ENCODE results near the gene C2orf92. TPM values are rescaled to one million over a fixed set of nuclear protein-coding genes. Genes with fewer than 3 reads are reported as not detected.

Gene C2orf92
- total RNA-seq, 1 donor from 2014 or later = 3.3 TPM

DNA sequence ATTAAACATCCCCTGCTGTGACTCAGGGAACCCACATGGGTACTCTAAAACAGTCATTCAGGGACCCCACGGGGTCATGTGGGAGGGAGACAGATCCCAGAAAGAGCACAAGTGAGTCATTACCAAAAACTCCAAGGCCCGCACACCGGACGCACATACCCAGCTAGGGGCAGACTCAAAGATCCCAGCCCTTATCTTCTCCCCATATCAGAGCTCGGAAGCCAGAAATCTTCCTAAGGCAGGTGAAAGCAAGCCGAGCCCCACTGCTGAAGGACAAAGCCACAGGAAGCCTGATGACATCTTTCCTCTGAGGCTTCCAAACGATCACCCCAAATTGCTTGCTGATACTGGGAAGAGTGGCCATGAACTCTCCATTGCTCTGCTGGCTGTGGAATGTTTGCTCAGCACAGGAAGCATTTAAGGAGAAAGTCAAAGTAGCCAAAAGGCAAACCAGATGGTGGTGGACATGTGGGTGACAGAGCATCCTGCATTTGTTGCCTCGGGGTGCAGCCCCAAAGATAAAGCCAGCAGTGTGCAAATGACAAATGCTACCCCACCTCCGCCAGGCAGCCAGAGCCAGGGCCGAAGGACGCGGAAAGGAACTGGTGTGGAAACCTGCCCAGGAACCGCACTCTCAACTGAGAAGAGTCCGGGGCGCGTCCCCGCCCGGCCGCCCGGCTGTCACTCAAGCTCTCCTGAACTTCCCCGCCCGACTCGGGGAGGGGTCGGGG, 6.5 kb upstream of the C2orf92 start:
- Histone ChIP-seq H3K36me3 (no peaks in the 10 kb centered on the region), H3F3A (ENCODE audit: low read depth) (peaks cover 30% of the 10 kb centered on the region), H3K9ac (peak overlapping the region; percentile 69), H2AFZ (replicated peaks) (peak overlapping the region; percentile 71), H3K79me2 (ENCODE audit: low read depth) (peaks cover 29% of the 10 kb centered on the region), H3K9me3 (ENCODE audit: low read depth) (no peaks in the 10 kb centered on the region), H4K20me1 (ENCODE audit: low read depth) (peaks cover 34% of the 10 kb centered on the region), H3K4me3 (peak overlapping the region; percentile 69), H3K27me3 (no peaks in the 10 kb centered on the region), H3K27ac (peak overlapping the region; percentile 82), H3K4me1 (peaks cover 17% of the 10 kb centered on the region), H3K4me2 (peak overlapping the region; percentile 95)
- Mint-ChIP-seq H3K27me3 (ENCODE audit: insufficient read depth, low read depth) (peaks cover 3% of the 10 kb centered on the region), H3K4me3 (peak overlapping the region; percentile 90), H3K27ac (peak overlapping the region; percentile 86), H3K4me1 (peaks cover 24% of the 10 kb centered on the region), H3K9me3 (no peaks in the 10 kb centered on the region), H3K36me3 (no peaks in the 10 kb centered on the region)
- no peak for TF ChIP-seq EZH2 (IDR thresholded peaks at IDR 0.05)
- TF ChIP-seq, protein P1, sequence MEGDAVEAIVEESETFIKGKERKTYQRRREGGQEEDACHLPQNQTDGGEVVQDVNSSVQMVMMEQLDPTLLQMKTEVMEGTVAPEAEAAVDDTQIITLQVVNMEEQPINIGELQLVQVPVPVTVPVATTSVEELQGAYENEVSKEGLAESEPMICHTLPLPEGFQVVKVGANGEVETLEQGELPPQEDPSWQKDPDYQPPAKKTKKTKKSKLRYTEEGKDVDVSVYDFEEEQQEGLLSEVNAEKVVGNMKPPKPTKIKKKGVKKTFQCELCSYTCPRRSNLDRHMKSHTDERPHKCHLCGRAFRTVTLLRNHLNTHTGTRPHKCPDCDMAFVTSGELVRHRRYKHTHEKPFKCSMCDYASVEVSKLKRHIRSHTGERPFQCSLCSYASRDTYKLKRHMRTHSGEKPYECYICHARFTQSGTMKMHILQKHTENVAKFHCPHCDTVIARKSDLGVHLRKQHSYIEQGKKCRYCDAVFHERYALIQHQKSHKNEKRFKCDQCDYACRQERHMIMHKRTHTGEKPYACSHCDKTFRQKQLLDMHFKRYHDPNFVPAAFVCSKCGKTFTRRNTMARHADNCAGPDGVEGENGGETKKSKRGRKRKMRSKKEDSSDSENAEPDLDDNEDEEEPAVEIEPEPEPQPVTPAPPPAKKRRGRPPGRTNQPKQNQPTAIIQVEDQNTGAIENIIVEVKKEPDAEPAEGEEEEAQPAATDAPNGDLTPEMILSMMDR (IDR thresholded peaks at IDR 0.05) = no peak
- no peak for TF ChIP-seq EZH2phosphoT487 (IDR thresholded peaks at IDR 0.05)
- DNase-seq (ENCODE audit: low spot score) = peak; percentile 89

DNA sequence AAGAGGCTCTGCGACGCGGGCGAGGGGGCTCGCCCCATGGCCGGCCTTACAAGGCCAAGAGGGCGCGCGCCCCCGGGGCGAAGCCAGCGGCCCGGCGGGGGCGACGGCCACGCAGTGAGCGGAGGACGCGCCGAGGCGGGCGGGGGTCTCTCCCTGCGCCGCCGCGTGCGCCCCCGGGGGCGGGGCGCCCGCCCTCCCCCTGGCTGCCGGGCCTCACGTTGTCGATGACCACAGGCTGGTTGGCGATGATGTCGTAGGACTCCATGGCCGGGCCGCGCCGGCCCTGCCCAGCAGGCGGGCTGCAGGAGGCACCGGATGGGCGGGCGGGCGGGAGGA, 5.9 kb upstream of the C2orf92 start:
- H3K9me3 ChIP-seq (ENCODE audit: low read depth) = no peaks in the 10 kb centered on the region
- H3K4me3 Mint-ChIP-seq = peak overlapping the region; percentile 90
- peak overlapping the region; percentile 95 for H3K4me2 ChIP-seq
- H3K9me3 Mint-ChIP-seq = no peaks in the 10 kb centered on the region
- no peak overlapping the region for H3K27ac Mint-ChIP-seq
- no peak for DNase-seq (ENCODE audit: low spot score)
- H3F3A ChIP-seq (ENCODE audit: low read depth) = peaks cover 30% of the 10 kb centered on the region
- H3K27me3 Mint-ChIP-seq (ENCODE audit: insufficient read depth, low read depth) = peaks cover 3% of the 10 kb centered on the region
- H3K4me3 ChIP-seq = peak overlapping the region; percentile 69
- H3K79me2 ChIP-seq (ENCODE audit: low read depth) = peaks cover 29% of the 10 kb centered on the region
- peak overlapping the region; percentile 69 for H3K9ac ChIP-seq
- H3K27me3 ChIP-seq = no peaks in the 10 kb centered on the region
- H3K36me3 ChIP-seq = no peaks in the 10 kb centered on the region
- H3K4me1 ChIP-seq = peaks cover 17% of the 10 kb centered on the region
- H3K4me1 Mint-ChIP-seq = peaks cover 24% of the 10 kb centered on the region
- H3K27ac ChIP-seq = peak overlapping the region; percentile 82
- H4K20me1 ChIP-seq (ENCODE audit: low read depth) = peaks cover 34% of the 10 kb centered on the region
- H3K36me3 Mint-ChIP-seq = no peaks in the 10 kb centered on the region
- TF ChIP-seq EZH2phosphoT487 (IDR thresholded peaks at IDR 0.05) (no peak), EZH2 (IDR thresholded peaks at IDR 0.05) (no peak)
- TF ChIP-seq, protein P1 (IDR thresholded peaks at IDR 0.05) = no peak
- peak overlapping the region; percentile 71 for H2AFZ ChIP-seq (replicated peaks)

DNA sequence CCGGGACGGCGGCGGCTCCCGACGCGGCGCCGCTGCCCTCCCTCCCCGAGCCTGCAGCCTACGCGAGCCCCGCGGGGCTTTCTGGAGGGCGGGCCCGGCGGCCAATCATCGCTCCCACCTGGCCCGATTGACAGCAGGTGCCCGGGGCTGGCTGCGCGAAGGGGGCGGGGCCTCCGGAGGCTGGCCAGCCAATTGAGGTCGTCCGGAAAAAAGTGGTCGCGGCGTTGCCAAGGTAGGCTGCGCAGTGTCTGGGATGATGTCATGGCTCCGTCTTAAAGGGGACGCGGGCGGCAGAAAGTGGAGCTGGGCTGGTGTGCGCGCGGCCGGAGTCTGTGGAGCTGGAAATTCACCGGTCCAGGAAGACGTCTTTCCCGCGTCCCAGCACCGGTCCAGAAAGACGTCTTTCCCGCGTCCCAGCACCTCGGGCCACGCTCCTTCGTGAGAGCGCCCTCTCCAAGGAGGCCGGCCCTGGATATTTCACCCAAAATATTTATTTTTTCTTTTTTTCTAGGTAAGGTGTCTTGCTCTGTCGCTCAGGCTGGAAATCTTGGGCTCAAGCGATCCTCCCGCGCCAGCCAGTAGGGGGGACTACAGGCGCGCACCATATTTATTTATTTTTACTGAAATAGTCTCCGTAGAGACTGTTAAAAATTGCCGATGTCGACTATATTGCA, 5.4 kb upstream of the C2orf92 start, which contains the start of gene ACTR1B:
TSS of gene ACTR1B (minus strand) at position 83 of the 674 bp plus-strand sequence. CDS start 154 bp downstream, outside the sequence.
- Histone ChIP-seq H3K9me3 (ENCODE audit: low read depth) (no peaks in the 10 kb centered on the region), H3K4me2 (peak within 1 kb of the TSS; percentile 95), H3K27ac (peak within 1 kb of the TSS; percentile 90), H3K4me3 (peak within 1 kb of the TSS; percentile 69), H3F3A (ENCODE audit: low read depth) (peaks cover 30% of the 10 kb centered on the region), H3K9ac (peak within 1 kb of the TSS; percentile 71), H3K4me1 (peaks cover 17% of the 10 kb centered on the region), H3K27me3 (no peaks in the 10 kb centered on the region), H3K36me3 (no peaks in the 10 kb centered on the region), H2AFZ (replicated peaks) (peak within 1 kb of the TSS; percentile 80), H4K20me1 (ENCODE audit: low read depth) (peaks cover 34% of the 10 kb centered on the region), H3K79me2 (ENCODE audit: low read depth) (peaks cover 29% of the 10 kb centered on the region)
- Mint-ChIP-seq H3K9me3 (no peaks in the 10 kb centered on the region), H3K4me3 (peak within 1 kb of the TSS; percentile 93), H3K4me1 (peaks cover 24% of the 10 kb centered on the region), H3K27ac (peak within 1 kb of the TSS; percentile 97), H3K27me3 (ENCODE audit: insufficient read depth, low read depth) (peaks cover 3% of the 10 kb centered on the region), H3K36me3 (no peaks in the 10 kb centered on the region)
- no peak for TF ChIP-seq EZH2 (IDR thresholded peaks at IDR 0.05)
- no peak for TF ChIP-seq EZH2phosphoT487 (IDR thresholded peaks at IDR 0.05)
- TF ChIP-seq, protein P1 (IDR thresholded peaks at IDR 0.05) = peak; percentile 70
- DNase-seq (ENCODE audit: low spot score) = peak; percentile 99

Data from neural progenitor cell (in vitro differentiated cells).